HG03060 (cell line): ENCODE measurements around the gene DCAF6.
"Not testable (repeated sequence)": the region's sequence is repeated elsewhere in the genome, so short reads cannot be mapped to it uniquely, and the experiment has no call there.

Experiments used
- ATAC-seq: cut with Tn5 transposase; IDR thresholded peaks from one replicate; pipeline ENCODE4 v1.9.1; 2021; ENCODE audit warnings: low read depth, moderate number of reproducible peaks; ENCODE audit not compliant: unreplicated experiment

The DCAF6 gene

GRCh38 chr1:167936068-167936929 lies at the start of gene DCAF6:
TSS of gene DCAF6 (plus strand) at chr1:167936683. CDS start at chr1:167936912, 229 bp downstream.
- ATAC-seq, result peak; percentile 85

DNA sequence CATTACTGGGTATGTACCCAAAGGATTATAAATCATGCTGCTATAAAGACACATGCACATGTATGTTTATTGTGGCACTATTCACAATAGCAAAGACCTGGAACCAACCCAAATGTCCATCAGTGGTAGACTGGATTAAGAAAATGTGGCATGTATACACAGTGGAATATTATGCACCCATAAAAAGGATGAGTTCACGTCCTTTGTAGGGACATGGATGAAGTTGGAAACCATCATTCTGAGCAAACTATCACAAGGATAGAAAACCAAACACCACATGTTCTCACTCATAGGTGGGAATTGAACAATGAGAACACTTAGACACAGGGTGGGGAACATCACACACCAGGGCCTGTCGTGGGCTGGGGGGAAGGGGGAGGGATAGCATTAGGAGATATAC lies 49.3 kb upstream of the DCAF6 start:
- not testable (repeated sequence) for ATAC-seq

DNA sequence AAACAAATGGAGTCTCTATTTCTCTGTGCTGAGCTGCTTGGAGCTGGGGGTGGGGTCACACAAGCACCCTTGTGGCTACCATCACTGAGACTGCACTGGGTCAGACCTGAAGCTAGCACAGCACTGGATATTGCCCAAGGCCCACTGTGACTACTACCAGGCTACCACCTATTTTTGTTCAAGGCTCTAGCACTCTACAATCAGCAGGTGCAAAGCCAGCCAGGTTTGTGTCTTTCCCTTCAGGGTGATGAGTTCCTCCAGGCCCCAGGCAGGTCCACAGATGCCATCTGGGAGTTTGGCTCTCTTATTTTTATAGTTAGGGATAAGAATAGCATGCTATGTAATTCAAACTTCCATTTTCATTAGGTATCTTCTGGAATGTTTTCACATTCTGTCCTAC lies 46.1 kb upstream of the DCAF6 start:
- no peak for ATAC-seq

- ATAC-seq, result no peak
Observed at GRCh38 chr1:167893798-167894197, 42.7 kb upstream of the DCAF6 start.

DNA sequence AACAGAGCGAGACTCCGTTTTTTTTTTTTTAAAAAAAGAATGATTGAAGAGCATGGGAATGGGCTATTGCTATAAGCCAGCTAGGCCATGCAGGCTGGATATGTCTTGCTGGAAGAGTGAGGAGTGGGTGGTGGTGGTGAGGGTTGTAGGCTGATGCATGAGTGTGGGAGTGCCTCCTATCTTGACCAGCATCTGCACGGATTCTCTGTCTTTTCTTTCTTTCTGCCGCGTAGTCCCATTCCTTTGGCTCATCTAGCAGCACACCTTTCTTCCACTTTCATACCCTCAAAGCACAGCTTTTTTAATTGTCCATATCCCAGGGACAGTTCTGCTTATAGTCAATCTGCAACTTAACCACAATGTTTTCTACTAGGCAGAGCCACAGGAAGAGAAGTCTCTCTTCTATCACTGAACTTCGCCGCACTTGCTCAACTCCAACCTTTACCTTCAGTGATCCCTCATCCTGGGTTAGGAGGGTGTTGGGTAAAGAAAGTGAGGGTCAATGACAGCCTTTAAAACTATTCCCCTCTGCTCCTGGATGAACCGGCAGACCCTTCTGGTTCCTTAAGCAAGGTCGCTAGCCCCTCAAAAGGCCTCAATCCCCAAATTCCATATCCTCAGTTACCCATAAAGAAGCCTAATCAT lies 37.8 kb upstream of the DCAF6 start:
- no peak for ATAC-seq

DNA sequence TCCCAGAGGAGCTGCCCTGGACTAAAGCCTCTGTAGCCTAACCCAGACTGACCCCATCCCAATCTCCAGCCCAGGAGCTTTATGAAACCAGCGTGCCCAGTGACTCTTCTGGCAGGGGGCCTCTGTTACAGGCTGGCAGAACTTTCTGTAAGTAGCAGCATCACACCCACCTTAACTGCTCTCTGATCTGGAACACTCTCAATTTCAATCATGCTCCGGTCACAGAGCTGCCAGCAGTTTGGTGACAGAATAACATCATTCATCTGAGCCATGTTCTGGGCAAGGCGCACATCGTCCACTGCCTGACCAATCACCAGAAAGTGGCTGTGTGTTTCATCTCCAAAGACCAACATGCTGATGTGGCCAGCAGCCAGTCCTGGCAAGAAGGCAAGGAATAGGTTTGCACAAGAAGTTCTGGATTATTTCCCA lies 37.2 kb upstream of the DCAF6 start:
- ATAC-seq, result peak; percentile 90

- ATAC-seq, result no peak
Observed at GRCh38 chr1:167900907-167901306, 35.6 kb upstream of the DCAF6 start.

- no peak for ATAC-seq
Observed at GRCh38 chr1:167904652-167905130, 31.8 kb upstream of the DCAF6 start.

DNA sequence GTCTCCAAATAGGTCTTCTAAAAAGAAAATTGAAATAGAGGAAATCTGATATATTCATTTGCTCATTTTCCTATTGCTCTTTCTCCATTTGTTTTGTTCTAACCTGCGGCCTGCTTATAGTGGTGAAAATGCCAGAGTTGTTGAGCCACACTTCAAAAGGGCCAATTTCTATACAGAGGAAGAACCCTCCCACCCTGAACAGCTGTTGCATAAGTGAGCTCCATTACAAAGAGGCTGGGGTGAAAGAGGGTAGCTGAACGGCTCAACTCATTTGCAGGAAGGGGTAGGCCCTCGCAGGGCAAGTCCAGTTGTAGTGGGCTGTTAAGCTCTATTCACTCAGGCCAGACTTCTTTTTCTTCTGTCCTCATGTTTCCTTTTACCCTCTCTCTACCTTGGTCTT lies 31.3 kb upstream of the DCAF6 start:
- ATAC-seq, result no peak

DNA sequence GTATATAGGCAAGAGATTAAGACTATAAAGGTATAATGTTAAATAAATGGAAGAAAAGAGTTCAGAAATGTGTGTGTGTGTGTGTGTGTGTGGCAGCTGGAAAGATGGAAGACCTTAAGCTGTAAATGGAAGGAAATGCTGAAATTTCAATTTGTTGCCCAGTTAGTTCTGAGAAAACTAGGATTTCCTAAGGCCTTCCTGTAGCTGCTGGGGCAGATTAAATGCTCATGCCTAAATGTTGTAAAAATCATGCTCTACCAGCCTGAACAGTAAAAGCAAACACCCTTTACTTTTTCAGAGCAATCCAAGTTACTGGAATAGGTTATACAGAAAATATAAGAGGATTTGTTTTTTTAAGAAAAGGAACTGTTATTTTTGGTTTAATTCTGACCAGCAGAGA lies 30.8 kb upstream of the DCAF6 start:
- no peak for ATAC-seq

GRCh38 chr1:167909691-167910180 lies 26.7 kb upstream of the DCAF6 start:
- no peak for ATAC-seq

GRCh38 chr1:167910530-167910929 lies 26.0 kb upstream of the DCAF6 start:
- no peak for ATAC-seq

GRCh38 chr1:167911413-167911812 lies 25.1 kb upstream of the DCAF6 start:
- no peak for ATAC-seq

DNA sequence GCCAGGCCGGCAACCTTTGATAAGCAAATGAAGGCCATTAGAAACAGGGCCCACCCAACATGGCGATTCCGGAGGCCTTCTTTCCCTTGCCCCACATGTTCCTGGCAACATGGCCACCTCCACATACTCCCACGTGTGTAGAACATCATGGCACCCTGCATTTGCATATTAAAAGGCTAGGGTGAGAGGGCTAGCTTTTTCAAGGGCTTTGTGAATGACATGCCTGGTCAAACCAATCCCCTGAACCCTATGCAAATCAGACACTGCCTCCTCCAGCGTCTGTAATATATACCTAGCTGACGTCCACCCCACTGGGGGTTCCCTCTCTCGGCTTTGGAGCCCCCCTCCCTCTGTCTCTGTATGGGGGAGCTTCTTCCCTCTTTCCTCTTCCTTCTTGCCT lies 24.2 kb upstream of the DCAF6 start:
- no peak for ATAC-seq

- ATAC-seq, result no peak
Observed at GRCh38 chr1:167913895-167914496, 22.5 kb upstream of the DCAF6 start, which contains the start of gene ADCY10. TSS of gene ADCY10 (minus strand) at chr1:167914134. CDS start at chr1:167905140, 8,994 bp downstream.

GRCh38 chr1:167915569-167915968 lies 20.9 kb upstream of the DCAF6 start:
- no peak for ATAC-seq

DNA sequence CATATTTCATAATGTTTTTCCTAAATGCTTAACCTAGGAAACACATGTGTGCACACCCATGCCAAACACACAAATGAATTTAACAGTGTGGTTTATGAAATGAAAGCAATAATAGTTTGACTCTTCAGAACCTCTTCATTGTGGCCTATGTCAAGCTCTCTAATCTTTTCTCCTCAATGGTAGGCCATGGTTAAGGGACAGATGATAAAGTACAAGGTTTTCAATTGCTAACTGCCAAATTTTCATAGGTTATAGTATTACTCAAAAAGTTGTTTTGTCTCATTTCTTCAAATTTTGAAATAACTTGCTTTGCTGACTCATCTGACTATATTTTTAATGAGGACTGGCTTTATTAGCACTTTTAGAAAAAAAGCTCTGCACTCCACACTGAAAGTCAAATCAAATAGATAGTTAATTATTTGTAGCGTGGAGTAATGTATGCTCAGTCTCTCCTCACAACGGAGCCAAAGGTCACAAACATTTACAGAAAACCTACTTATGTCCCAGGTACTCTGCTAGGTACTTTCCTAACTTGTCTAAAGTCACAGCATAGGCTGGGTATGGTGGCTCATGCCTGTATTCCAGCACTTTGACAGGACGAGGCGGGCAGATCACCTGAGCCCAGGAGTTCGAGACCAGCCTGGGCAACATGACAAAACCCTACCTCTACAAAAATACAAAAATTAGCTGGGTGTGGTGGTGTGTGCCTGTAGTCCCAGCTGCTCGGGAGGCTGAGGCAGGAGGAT lies 19.5 kb upstream of the DCAF6 start:
- no peak for ATAC-seq

DNA sequence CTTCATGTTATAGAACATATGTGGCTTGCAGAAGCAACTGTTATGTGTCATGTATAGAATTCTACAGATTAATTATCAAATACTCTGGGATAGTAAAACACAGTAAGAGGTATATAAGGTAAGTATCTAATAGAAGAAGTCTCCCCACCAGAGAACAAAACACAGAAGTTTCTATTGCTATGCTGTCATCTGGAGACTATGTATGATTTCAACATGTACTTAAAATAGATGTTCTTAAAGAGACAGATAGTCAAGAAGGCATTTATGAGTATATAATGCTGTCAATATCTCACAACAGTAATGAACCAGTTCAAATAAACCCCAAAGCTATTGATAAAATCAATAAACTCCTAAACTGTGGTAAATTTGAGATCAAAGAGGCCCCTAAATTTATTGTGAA lies 14.5 kb upstream of the DCAF6 start:
- ATAC-seq, result no peak

GRCh38 chr1:167922611-167923074 lies 13.8 kb upstream of the DCAF6 start:
- no peak for ATAC-seq

GRCh38 chr1:167923324-167924056 lies 13.0 kb upstream of the DCAF6 start:
- no peak for ATAC-seq
